Heart left ventricle (tissue), 16 donors: ENCODE data around the gene BBX. TPM values are rescaled to one million over a fixed set of nuclear protein-coding genes. Genes with fewer than 3 reads are reported as not detected.

Source experiments
- ATAC-seq, 4 donors: fragments of 200-7000 bp; cut with Tn5 transposase; one replicate each; pipeline ENCODE4 v1.9.1; 2020 to 2022; ENCODE audit warnings: moderate library complexity in 4 of 4, mild to moderate bottlenecking in 3 of 4, moderate number of reproducible peaks in 1 of 4
- DNase-seq, 5 donors: peaks; one replicate each; pipeline ENCODE4 v3.0.0-alpha.2; 2020
- H3K27ac ChIP-seq, 12 donors: fragments of 200-600 bp; sonication (generic) in 4 of 12; one replicate each; pipeline versions ENCODE4 v1.5.0 to v1.8.0; 2016 to 2022; ENCODE audit warnings: mild to moderate bottlenecking in 2 of 12
- H3K27me3 ChIP-seq, 9 donors: fragments of 200-600 bp; sonication (generic) in 2 of 9; one replicate each; pipeline versions ENCODE4 v1.5.1 to v1.8.0; 2016 to 2022; ENCODE audit warnings: mild to moderate bottlenecking in 3 of 9
- H3K36me3 ChIP-seq, 9 donors: fragments of 200-600 bp; sonication (generic) in 2 of 9; one replicate each; pipeline versions ENCODE4 v1.5.0 to v1.8.0; 2018 to 2022; ENCODE audit warnings: mild to moderate bottlenecking in 2 of 9
- H3K4me1 ChIP-seq, 12 donors: fragments of 200-600 bp; sonication (generic) in 4 of 12; one replicate each; pipeline versions ENCODE4 v1.5.0 to v1.8.0; 2016 to 2022; ENCODE audit warnings: mild to moderate bottlenecking in 3 of 12
- H3K4me3 ChIP-seq, 12 donors: fragments of 200-600 bp; sonication (generic) in 4 of 12; one replicate each; pipeline versions ENCODE4 v1.5.0 to v1.8.0; 2017 to 2022; ENCODE audit warnings: mild to moderate bottlenecking in 9 of 12, moderate library complexity in 4 of 12
- H3K9me3 ChIP-seq, 12 donors: fragments of 200-600 bp; sonication (generic) in 4 of 12; one replicate each; pipeline versions ENCODE4 v1.5.0 to v1.8.0; 2016 to 2022; ENCODE audit warnings: mild to moderate bottlenecking in 1 of 12
- POLR2A ChIP-seq, 2 donors: fragments of 450-650 bp; IDR thresholded peaks; one replicate each; pipeline ENCODE4 v1.6.1; 2017; ENCODE audit warnings: antibody characterized with exemption in 2 of 2, mild to moderate bottlenecking in 2 of 2, moderate library complexity in 2 of 2
- WGBS, 4 donors: extraction: QIAGEN DNeasy Blood & Tissue Kit in 2 of 4; methylation state at CpG; one replicate each; pipeline versions ENCODE4 v1.1.5 to v1.1.7; 2013 to 2018; 5-methylcytosine and 5-hydroxymethylcytosine counted together
- intact Hi-C, 10 donors: fragments of 100-400 bp; cut with DNase I; formaldehyde crosslinking; loops; one replicate each; pipeline versions ENCODE4 v1.11.1 to v1.14.2; 2022
- polyA plus RNA-seq, 2 donors: library from polyadenylated mRNA; stranded (reverse); fragments of 200-250 nt; gene quantifications; one replicate each; pipeline ENCODE4 v1.2.3, GENCODE V29; 2013
- total RNA-seq, 9 donors: library from RNA; depleted of rRNA in 2 of 9; stranded (reverse); fragments of >200 nt in 2 of 9; fragmentation: NEBNext Ultra II Directional in 3 of 9; extraction: Animal tissue kit (Norgen Biotek cat#: 25700) in 3 of 9; gene quantifications; one replicate each; pipeline versions ENCODE4 v1.1.0 to v1.2.4, GENCODE V29; 2016 to 2023
- TF ChIP-seq, protein P1 (sequence below), 12 donors: fragments of 200-600 bp; sonication (generic) in 4 of 12; IDR thresholded peaks; one replicate each; pipeline versions ENCODE4 v1.5.0 to v1.8.0; 2018 to 2022; ENCODE audit warnings: antibody characterized with exemption in 12 of 12, mild to moderate bottlenecking in 5 of 12
- donor health status: ischemic (EF 13 %, LVEDD 7.1; RV severe dilation, severe dysfunction).
- donor health status: healthy with polysubstance abuse.
- donor health status: DM: no; HTN: yes; CAD: no.
- donor health status: DM: no; HTN: no; CAD: no.
- donor health status: ischemic (EF 25% LVEDD 6.9; RV normal size, moderate dysfunction).
- donor health status: ischemic (EF 25% LVEDD 5.7; RV mildly dilated, moderate dysfunction).
- donor health status: healthy.
- donor health status: DM: yes; HTN: yes; CAD: no.
- donor health status: ischemic (EF 35%, LVEDD 5.7; RV mildly dilated, moderate dysfunction).
- donor health status: nonischemic (EF 11% LVEDD 7.7; RV severe dilation, severe dysfunction).
- donor health status: DM: yes; HTN: yes; CAD: no.
- donor health status: PGD.
- donor health status: ischemic (EF 29% LVEDD 5.4; RV normal size, mild dysfunction).
- donor health status: nonischemic (EF 23%, LVEDD 6.1; RV moderate dilation, normal function).

The BBX gene
- total and polyA plus RNA-seq, 11 donors, result 9.1 to 60.5 (median 46.8) TPM

DNA sequence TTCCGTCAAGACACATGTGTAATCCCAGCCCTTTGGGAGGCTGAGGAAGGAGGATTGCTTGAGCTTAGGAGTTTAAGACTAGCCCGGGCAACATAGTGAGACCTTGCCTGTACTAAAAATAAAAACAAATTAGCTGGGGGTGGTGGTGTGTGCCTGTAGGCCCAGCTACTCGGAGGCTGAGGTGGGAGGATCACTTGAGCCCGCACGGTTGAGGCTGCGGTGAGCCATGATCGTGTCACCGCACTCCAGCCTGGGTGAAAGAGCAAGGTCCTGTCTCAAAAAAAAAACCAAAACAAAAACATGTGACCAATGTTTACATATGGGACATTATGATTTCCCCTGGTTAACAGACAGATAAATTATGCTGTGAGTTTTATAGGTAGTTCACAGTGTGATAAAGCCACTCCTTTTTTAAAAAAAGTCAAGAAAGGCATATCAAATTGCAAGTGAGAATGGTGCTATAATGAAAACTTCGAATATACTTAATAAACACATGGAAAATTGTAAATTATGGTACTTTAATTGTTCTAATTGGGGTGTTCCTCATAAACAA is 9.2 kb downstream of the BBX start:
- H3K4me1 ChIP-seq, result peaks cover 0 to 3% (median 0%) of the 10 kb centered on the region in 12 donors
- no peak for DNase-seq
- no peaks in the 10 kb centered on the region for H3K27me3 ChIP-seq
- H3K27ac ChIP-seq, result no peak overlapping the region
- H3K36me3 ChIP-seq, result peaks cover 0 to 9% (median 0%) of the 10 kb centered on the region in 9 donors
- no peak for ATAC-seq
- TF ChIP-seq POLR2A (IDR thresholded peaks at IDR 0.05), result no peak
- TF ChIP-seq, protein P1, sequence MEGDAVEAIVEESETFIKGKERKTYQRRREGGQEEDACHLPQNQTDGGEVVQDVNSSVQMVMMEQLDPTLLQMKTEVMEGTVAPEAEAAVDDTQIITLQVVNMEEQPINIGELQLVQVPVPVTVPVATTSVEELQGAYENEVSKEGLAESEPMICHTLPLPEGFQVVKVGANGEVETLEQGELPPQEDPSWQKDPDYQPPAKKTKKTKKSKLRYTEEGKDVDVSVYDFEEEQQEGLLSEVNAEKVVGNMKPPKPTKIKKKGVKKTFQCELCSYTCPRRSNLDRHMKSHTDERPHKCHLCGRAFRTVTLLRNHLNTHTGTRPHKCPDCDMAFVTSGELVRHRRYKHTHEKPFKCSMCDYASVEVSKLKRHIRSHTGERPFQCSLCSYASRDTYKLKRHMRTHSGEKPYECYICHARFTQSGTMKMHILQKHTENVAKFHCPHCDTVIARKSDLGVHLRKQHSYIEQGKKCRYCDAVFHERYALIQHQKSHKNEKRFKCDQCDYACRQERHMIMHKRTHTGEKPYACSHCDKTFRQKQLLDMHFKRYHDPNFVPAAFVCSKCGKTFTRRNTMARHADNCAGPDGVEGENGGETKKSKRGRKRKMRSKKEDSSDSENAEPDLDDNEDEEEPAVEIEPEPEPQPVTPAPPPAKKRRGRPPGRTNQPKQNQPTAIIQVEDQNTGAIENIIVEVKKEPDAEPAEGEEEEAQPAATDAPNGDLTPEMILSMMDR (IDR thresholded peaks at IDR 0.05), result no peak
- intact Hi-C loops, result no loop called here
- H3K9me3 ChIP-seq, result no peaks in the 10 kb centered on the region
- H3K4me3 ChIP-seq, result no peak overlapping the region
- WGBS, 4 donors, result 91 to 99% (median 97%) methylated on average over 9 of the region's 9 CpGs

GRCh38 chr3:107540857-107541256 is 18.1 kb downstream of the BBX start:
- no peak overlapping the region for H3K4me3 ChIP-seq
- DNase-seq (no peak), ATAC-seq (no peak)
- intact Hi-C loops, result loop anchor here in 2 of 10 donors (10.0 kb wide), 2 partner anchors 266 to 306 kb away; no protein-coding TSS in a partner anchor
- H3K27me3 ChIP-seq, result no peaks in the 10 kb centered on the region
- H3K9me3 ChIP-seq, result no peaks in the 10 kb centered on the region
- peaks cover 0 to 8% (median 0%) of the 10 kb centered on the region in 9 donors for H3K36me3 ChIP-seq
- WGBS, 4 donors, result 87 to 93% (median 92%) methylated on average over 3 of the region's 3 CpGs
- H3K27ac ChIP-seq, result no peak overlapping the region
- peaks cover 0 to 9% (median 0%) of the 10 kb centered on the region in 12 donors for H3K4me1 ChIP-seq
- no peak for TF ChIP-seq POLR2A (IDR thresholded peaks at IDR 0.05)
- TF ChIP-seq, protein P1 (IDR thresholded peaks at IDR 0.05), result no peak

DNA sequence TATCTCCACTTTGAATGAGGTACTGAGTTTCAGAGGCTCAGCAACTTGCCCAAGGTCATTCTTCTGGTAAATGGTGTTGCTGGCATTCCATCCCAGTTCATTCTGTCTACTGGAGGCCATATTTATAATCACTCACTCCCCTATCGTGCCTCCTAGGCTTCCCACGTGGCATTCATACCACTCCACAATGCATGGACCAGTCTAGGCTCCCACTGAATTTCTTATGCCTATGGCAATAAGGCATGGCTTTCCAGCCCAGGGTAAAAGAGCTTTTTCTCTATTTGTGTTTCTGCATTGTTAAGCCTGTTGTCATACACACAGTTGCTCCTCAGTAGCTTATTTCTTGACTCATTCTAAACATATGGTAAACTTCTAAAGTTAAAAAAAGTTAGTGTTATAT is 19.9 kb downstream of the BBX start:
- intact Hi-C loops, result loop anchor here in 2 of 10 donors (10.0 kb wide), 2 partner anchors 268 to 308 kb away; no protein-coding TSS in a partner anchor
- H3K4me3 ChIP-seq, result no peak overlapping the region
- peak in 2 of 4 donors; percentile 22 to 33 for ATAC-seq
- no peaks in the 10 kb centered on the region for H3K27me3 ChIP-seq
- H3K4me1 ChIP-seq, result peaks cover 0 to 9% (median 0%) of the 10 kb centered on the region in 12 donors
- H3K27ac ChIP-seq, result no peak overlapping the region
- no peak for DNase-seq
- no peaks in the 10 kb centered on the region for H3K9me3 ChIP-seq
- WGBS, 4 donors, result 51 to 69% (median 63%) methylated on average over 2 of the region's 2 CpGs
- TF ChIP-seq, protein P1 (IDR thresholded peaks at IDR 0.05), result no peak
- TF ChIP-seq POLR2A (IDR thresholded peaks at IDR 0.05), result no peak
- H3K36me3 ChIP-seq, result peaks cover 0 to 5% (median 0%) of the 10 kb centered on the region in 9 donors

DNA sequence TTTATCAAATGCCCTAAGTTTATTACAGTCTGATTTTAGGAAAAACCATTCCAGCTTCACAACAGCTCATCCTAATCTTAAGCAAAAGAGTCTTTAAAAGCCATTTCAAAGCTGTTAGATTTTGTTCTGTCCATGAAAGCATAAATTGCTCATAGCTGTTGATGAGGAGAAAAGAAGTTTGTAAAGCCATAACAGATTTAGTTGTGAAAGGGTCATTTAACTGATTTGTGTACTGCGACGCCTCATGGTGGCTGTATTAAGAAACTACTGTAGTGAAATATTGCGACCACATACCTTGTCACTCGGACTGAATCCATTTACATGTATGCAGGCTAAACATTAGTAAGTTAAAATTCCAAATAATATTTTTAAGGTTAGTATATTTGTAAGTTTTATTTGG is 20.9 kb downstream of the BBX start:
- Histone ChIP-seq H3K9me3 (peaks cover 0 to 3% (median 0%) of the 10 kb centered on the region in 12 donors), H3K36me3 (no peaks in the 10 kb centered on the region), H3K27me3 (no peaks in the 10 kb centered on the region), H3K27ac (no peak overlapping the region), H3K4me1 (peaks cover 0 to 9% (median 0%) of the 10 kb centered on the region in 12 donors), H3K4me3 (no peak overlapping the region)
- ATAC-seq (no peak), DNase-seq (no peak)
- TF ChIP-seq, protein P1 (IDR thresholded peaks at IDR 0.05), result peak in 8 of 12 donors; percentile 16 to 45 (median 32)
- no peak for TF ChIP-seq POLR2A (IDR thresholded peaks at IDR 0.05)
- intact Hi-C loops, result loop anchor here in 2 of 10 donors (10.0 kb wide), 2 partner anchors 269 to 309 kb away; no protein-coding TSS in a partner anchor
- WGBS, 4 donors, result 75 to 83% (median 79%) methylated on average over 4 of the region's 4 CpGs
